Upper lobe of right lung (tissue), 1 donor: ENCODE measurements around the gene RASGRF2. TPM values are rescaled to one million over a fixed set of nuclear protein-coding genes. Genes with fewer than 3 reads are reported as not detected.

Experiments
- ATAC-seq: fragments of 200-7000 bp; cut with Tn5 transposase; one replicate; pipeline ENCODE4 v1.9.1; 2020; ENCODE audit warnings: mild to moderate bottlenecking, moderate library complexity
- DNase-seq: peaks from one replicate; pipeline ENCODE4 v3.0.0-alpha.2; 2020
- H3K27ac ChIP-seq: fragments of 200-600 bp; one replicate; pipeline ENCODE4 v1.8.0; 2022
- H3K27me3 ChIP-seq: fragments of 200-600 bp; one replicate; pipeline ENCODE4 v1.8.0; 2022; ENCODE audit warnings: mild to moderate bottlenecking
- H3K36me3 ChIP-seq: fragments of 200-600 bp; one replicate; pipeline ENCODE4 v1.8.0; 2022
- H3K4me1 ChIP-seq: fragments of 200-600 bp; one replicate; pipeline ENCODE4 v1.8.0; 2022
- H3K4me3 ChIP-seq: fragments of 200-600 bp; one replicate; pipeline ENCODE4 v1.8.0; 2022; ENCODE audit warnings: mild to moderate bottlenecking
- H3K9me3 ChIP-seq: fragments of 200-600 bp; one replicate; pipeline ENCODE4 v1.8.0; 2022
- CTCF ChIP-seq: fragments of 200-600 bp; IDR thresholded peaks from one replicate; pipeline ENCODE4 v1.8.0; 2022; ENCODE audit warnings: antibody characterized with exemption
- intact Hi-C: fragments of 100-400 bp; cut with DNase I; formaldehyde crosslinking; loops from one replicate; pipeline ENCODE4 v1.11.0; 2022
- total RNA-seq: library from RNA; stranded (reverse); fragmentation: NEBNext Ultra II Directional; extraction: Animal tissue kit (Norgen Biotek cat#: 25700); gene quantifications from one replicate; pipeline ENCODE4 v1.2.1, GENCODE V29; 2021
- donor health status: DM: no; HTN: yes; CAD: no; lungs with severe emphysema.

Gene RASGRF2
- total RNA-seq, 1 donor from 2014 or later: 5.4 TPM

GRCh38 chr5:80926979-80927656, 33.0 kb upstream of the RASGRF2 start:
- no peak for TF ChIP-seq CTCF
- H3K36me3 ChIP-seq: no peaks in the 10 kb centered on the region
- intact Hi-C loops: no loop called here
- DNase-seq (no peak), ATAC-seq (peak; percentile 55)
- no peaks in the 10 kb centered on the region for H3K9me3 ChIP-seq
- no peak overlapping the region for H3K27ac ChIP-seq
- H3K4me1 ChIP-seq: no peaks in the 10 kb centered on the region
- H3K27me3 ChIP-seq: no peaks in the 10 kb centered on the region
- H3K4me3 ChIP-seq: no peak overlapping the region

- TF ChIP-seq CTCF: no peak
Observed at GRCh38 chr5:80928073-80928472, 32.1 kb upstream of the RASGRF2 start.

GRCh38 chr5:80930940-80931339, 29.2 kb upstream of the RASGRF2 start:
- Histone ChIP-seq H3K27me3 (no peaks in the 10 kb centered on the region), H3K36me3 (no peaks in the 10 kb centered on the region), H3K9me3 (no peaks in the 10 kb centered on the region), H3K27ac (no peak overlapping the region), H3K4me3 (no peak overlapping the region), H3K4me1 (no peaks in the 10 kb centered on the region)
- intact Hi-C loops: no loop called here
- no peak for TF ChIP-seq CTCF
- DNase-seq (no peak), ATAC-seq (no peak)

More at GRCh38 chr5:80928073-80928472, 32.1 kb upstream of the RASGRF2 start:
- Histone ChIP-seq H3K27me3 (no peaks in the 10 kb centered on the region), H3K36me3 (no peaks in the 10 kb centered on the region), H3K9me3 (no peaks in the 10 kb centered on the region), H3K27ac (no peak overlapping the region), H3K4me3 (no peak overlapping the region), H3K4me1 (no peaks in the 10 kb centered on the region)
- no peak for ATAC-seq
- intact Hi-C loops: no loop called here
- DNase-seq: no peak

- intact Hi-C loops: no loop called here
- ATAC-seq: no peak
- Histone ChIP-seq H3K27ac (no peak overlapping the region), H3K36me3 (no peaks in the 10 kb centered on the region), H3K4me3 (no peak overlapping the region), H3K27me3 (no peaks in the 10 kb centered on the region), H3K4me1 (no peaks in the 10 kb centered on the region), H3K9me3 (no peaks in the 10 kb centered on the region)
- no peak for DNase-seq
- no peak for TF ChIP-seq CTCF
Observed at GRCh38 chr5:80931411-80931810, 28.8 kb upstream of the RASGRF2 start.

GRCh38 chr5:80933036-80933435, 27.1 kb upstream of the RASGRF2 start:
- no peak for ATAC-seq
- no peak for TF ChIP-seq CTCF
- DNase-seq: no peak

GRCh38 chr5:80934751-80935150, 25.4 kb upstream of the RASGRF2 start:
- Histone ChIP-seq H3K27me3 (no peaks in the 10 kb centered on the region), H3K9me3 (no peaks in the 10 kb centered on the region), H3K4me1 (no peaks in the 10 kb centered on the region), H3K36me3 (no peaks in the 10 kb centered on the region), H3K4me3 (no peak overlapping the region), H3K27ac (no peak overlapping the region)
- DNase-seq (no peak), ATAC-seq (no peak)
- intact Hi-C loops: no loop called here
- no peak for TF ChIP-seq CTCF

More at GRCh38 chr5:80933036-80933435, 27.1 kb upstream of the RASGRF2 start:
- Histone ChIP-seq H3K27ac (no peak overlapping the region), H3K4me1 (no peaks in the 10 kb centered on the region), H3K36me3 (no peaks in the 10 kb centered on the region), H3K27me3 (no peaks in the 10 kb centered on the region), H3K9me3 (no peaks in the 10 kb centered on the region), H3K4me3 (no peak overlapping the region)
- intact Hi-C loops: no loop called here
